AG10803 (cell line): Measurements from ENCODE around the gene SELP.
A peak's percentile ranks its signal among the peaks of the same experiment; 100 is the strongest.

Experiments
- DNase-seq: peaks from one replicate; pipeline ENCODE4 v3.0.0; 2010; ENCODE audit warnings: low read depth
- H3K4me3 ChIP-seq: 2 replicates; pipeline ENCODE4 v1.5.1; 2011; ENCODE audit warnings: mild to moderate bottlenecking, low read length, control low read depth
- CTCF ChIP-seq: conservative IDR thresholded peaks from 2 replicates; pipeline ENCODE4 v1.5.1; 2011; ENCODE audit warnings: mild to moderate bottlenecking, low read length, control low read depth, inconsistent platforms

Gene SELP

GRCh38 chr1:169618367-169618766, 11.6 kb downstream of the SELP start:
- H3K4me3 ChIP-seq, result no peak overlapping the region
- no peak for DNase-seq
- TF ChIP-seq CTCF, result no peak

DNA sequence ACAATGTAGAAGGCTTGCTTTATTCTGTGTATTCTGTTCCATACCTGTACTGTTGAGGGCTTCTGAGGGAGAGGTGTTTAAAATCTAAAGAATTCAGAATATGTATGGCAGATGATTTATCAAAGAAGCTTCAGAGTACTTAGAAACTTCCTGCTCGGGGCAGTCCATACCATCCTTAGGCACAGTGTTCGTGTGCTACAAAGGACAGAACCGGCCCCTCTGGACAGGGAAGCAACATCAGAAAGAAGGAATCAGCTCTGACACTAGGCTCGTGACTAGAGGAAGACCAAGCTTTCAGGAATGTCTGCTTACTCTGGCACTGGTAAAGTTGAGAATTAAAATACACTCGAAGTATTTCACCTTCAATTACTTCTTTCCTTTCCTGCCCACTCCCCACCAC, 14.1 kb downstream of the SELP start:
- no peak for DNase-seq
- H3K4me3 ChIP-seq, result no peak overlapping the region
- no peak for TF ChIP-seq CTCF

DNA sequence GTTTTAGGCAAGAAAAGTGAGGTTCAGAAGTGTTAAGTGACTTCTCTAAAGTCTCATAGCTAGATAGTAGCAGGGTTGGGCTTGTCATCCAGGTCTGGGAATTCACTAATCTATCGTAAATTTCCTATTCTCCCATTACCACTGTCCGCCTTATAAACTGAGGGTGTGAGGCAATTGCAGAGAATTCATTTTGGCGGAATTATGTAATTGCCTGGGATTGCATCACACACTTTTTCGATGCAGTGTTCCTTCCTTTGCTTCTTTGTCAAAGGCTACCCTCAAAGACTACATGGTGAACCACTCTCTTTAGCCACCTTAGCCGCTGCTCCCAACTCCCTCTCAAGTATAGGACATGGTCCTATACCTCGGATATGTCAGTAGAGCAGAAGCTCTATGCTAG, 19.1 kb downstream of the SELP start:
- TF ChIP-seq CTCF, result no peak
- no peak for DNase-seq
- no peak overlapping the region for H3K4me3 ChIP-seq

GRCh38 chr1:169610108-169610507, 19.8 kb downstream of the SELP start:
- no peak for DNase-seq
- TF ChIP-seq CTCF, result no peak
- H3K4me3 ChIP-seq, result no peak overlapping the region

DNA sequence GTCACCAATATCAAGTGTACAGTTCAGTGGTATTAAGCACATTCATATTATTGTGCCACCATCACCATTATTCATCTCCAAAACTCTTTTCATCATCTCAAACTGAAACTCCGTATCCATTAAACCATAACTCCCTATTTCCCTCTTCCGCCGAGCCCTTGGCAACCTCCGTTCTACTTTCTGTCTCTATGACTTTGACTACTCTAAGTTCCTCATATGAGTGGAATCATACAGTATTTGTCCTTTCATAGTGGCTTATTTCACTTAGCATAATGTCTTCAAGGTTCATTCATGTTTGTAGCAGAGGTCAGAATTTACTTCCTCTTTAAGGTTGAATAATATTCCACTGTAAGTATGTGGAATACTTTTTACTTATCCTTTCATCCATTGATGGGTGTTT, 21.7 kb downstream of the SELP start:
- no peak overlapping the region for H3K4me3 ChIP-seq

DNA sequence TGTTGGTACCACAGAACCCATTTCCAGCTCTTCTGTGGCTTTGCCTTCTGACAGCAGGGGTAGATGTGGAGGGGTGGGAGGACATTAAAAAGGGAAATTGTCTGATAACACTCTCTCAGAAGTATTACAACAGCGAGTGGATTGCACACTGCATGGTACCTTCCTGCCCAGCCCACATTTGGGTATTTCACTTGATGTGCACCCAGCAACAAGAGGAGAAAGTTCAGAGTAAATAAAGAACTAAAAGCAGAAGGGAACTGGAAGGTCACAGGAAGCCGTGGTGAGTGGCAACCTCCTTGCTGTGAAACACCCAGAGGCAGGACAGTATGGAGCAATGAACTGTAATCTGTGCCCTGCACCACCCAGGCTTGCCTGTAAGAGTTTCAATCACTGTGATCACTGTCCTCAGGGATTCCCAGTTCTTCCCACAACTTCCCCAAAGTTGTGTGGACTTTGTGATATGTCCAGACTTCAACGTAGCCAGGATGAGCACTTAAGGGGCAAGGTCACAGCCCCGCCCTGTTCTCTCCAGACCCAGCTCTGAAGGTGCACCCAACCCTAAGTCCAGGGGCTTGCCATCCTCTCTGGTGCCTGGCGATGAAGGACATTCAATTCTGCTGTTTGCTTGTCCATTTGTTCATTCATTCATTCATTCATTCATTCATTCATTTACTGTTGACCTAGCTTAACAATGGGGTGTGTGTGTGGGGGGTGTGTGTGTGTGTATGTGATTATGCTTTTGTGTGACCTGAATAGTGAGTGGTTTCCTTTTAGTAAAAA, 25.0 kb downstream of the SELP start:
- no peak for TF ChIP-seq CTCF
- no peak overlapping the region for H3K4me3 ChIP-seq
- no peak for DNase-seq

More for the DNA sequence above, 21.7 kb downstream of the SELP start:
- no peak for DNase-seq
- no peak for TF ChIP-seq CTCF

- TF ChIP-seq CTCF, result peak; percentile 48
- peak; percentile 16 for DNase-seq
These were observed 28.6 kb downstream of the SELP start for GRCh38 chr1:169601096-169601881.

More at GRCh38 chr1:169601096-169601881, 28.6 kb downstream of the SELP start:
- no peak overlapping the region for H3K4me3 ChIP-seq
